H1 (cell line): ENCODE measurements around the gene SCYL1. TPM values are rescaled to one million over a fixed set of nuclear protein-coding genes. Genes with fewer than 3 reads are reported as not detected.

Experiments used
- BACH1 ChIP-seq: IDR thresholded peaks from 2 replicates; pipeline ENCODE4 v1.6.1; 2012; ENCODE audit warnings: low read length, improper control_type of control experiment
- CBX8 ChIP-seq: fragments of 300-800, 300-1000 bp; sonication (generic); IDR thresholded peaks from 2 replicates; pipeline ENCODE4 v1.7.1; 2016; ENCODE audit warnings: low read depth, low read length, borderline replicate concordance
- CTBP2 ChIP-seq: IDR thresholded peaks from 2 replicates; pipeline ENCODE4 v1.7.0; 2011; ENCODE audit warnings: borderline replicate concordance, mild to moderate bottlenecking, moderate library complexity, mixed read lengths, low read length; ENCODE audit not compliant: insufficient read depth, insufficient read length
- POU5F1 ChIP-seq: IDR thresholded peaks from 2 replicates; pipeline ENCODE4 v1.6.1; 2011; ENCODE audit warnings: low read depth, mild to moderate bottlenecking, low read length, moderate library complexity
- ZNF274 ChIP-seq: IDR thresholded peaks from 2 replicates; pipeline ENCODE4 v1.7.0; 2012; ENCODE audit warnings: low read length, borderline replicate concordance; ENCODE audit errors: extremely low read depth
- polyA plus RNA-seq, 7 experiments: library from polyadenylated mRNA; depleted of rRNA in 3 of 7; stranded (reverse) in 5 of 7; unstranded in 2 of 7; fragments of >200 nt in 5 of 7; fragments of 200-250 nt in 2 of 7; gene quantifications; 1 replicate in 5 of 7; 2 replicates in 1 of 7; 4 replicates in 1 of 7; pipeline versions ENCODE4 v1.2.1 to v1.2.3, GENCODE V29; 2011 to 2013; ENCODE audit warnings: missing spikeins in 2 of 7, mixed read lengths in 2 of 7
- total RNA-seq: library from RNA; stranded (reverse); fragmentation: NEBNext Ultra II Directional; extraction: Animal tissue kit (Norgen Biotek cat#: 25700); gene quantifications from 2 replicates; pipeline ENCODE4 v1.2.1, GENCODE V29; 2021
- TF ChIP-seq, protein P1 (sequence below): fragments of 300-600 bp; sonication (generic); IDR thresholded peaks from 2 replicates; pipeline ENCODE4 v1.7.1; 2012; ENCODE audit warnings: low read length, moderate library complexity, mild to moderate bottlenecking, inconsistent platforms; ENCODE audit not compliant: insufficient replicate concordance
- TF ChIP-seq, protein P2 (sequence below), 3 experiments: IDR thresholded peaks; 1 replicate in 2 of 3; 2 replicates in 1 of 3; pipeline versions ENCODE4 v1.5.1 to v1.6.1; 2011; ENCODE audit warnings: low read length in 3 of 3, mild to moderate bottlenecking in 3 of 3, inconsistent platforms in 2 of 3, low read depth in 1 of 3, moderate library complexity in 1 of 3; ENCODE audit not compliant: insufficient read depth in 1 of 3; ENCODE audit errors: control extremely low read depth in 1 of 3

The SCYL1 gene
- total and polyA plus RNA-seq, 2 of the 8 experiments (the other 6 are each of a cell fraction or from before 2014, with no cell fraction given) = 59.8 to 77.7 TPM

DNA sequence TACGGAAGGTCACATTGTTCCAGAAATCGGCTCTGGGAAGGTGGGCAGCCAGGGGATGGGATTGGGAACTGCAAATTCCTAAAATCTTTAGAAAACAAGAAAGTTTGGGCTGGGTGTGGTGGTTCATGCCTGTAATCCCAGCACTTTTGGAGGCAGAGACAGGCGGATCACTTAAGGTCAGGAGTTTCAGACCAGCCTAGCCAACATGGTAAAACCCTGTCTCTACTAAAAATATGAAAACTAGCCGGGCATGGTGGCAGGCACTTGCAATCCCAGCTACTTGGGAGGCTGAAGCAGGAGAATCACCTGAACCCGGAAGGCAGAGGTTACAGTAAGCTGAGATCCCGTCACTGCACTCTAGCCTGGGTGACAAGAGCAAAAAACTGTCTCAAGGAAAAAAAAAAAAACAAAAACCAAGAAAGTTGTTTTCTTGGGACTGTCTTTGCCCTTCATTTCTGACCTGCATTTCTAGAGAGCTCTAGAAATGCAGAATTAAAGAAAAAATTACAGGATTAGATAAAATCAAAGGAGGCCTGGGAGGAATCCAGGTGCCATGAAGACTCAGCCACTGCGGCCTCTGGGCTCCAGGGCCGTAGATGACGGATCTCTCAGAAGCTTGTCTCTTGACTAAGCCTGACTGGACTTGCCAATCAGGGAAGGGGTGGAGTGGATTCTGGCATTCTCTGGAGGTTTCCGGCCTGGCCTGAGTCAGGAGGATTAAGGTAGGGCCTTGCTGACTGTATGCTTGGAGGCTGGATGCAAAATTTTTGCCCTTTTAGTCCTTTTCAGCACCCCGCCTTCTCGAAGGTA is 31.3 kb upstream of the SCYL1 start (continued):
- TF ChIP-seq, protein P1, sequence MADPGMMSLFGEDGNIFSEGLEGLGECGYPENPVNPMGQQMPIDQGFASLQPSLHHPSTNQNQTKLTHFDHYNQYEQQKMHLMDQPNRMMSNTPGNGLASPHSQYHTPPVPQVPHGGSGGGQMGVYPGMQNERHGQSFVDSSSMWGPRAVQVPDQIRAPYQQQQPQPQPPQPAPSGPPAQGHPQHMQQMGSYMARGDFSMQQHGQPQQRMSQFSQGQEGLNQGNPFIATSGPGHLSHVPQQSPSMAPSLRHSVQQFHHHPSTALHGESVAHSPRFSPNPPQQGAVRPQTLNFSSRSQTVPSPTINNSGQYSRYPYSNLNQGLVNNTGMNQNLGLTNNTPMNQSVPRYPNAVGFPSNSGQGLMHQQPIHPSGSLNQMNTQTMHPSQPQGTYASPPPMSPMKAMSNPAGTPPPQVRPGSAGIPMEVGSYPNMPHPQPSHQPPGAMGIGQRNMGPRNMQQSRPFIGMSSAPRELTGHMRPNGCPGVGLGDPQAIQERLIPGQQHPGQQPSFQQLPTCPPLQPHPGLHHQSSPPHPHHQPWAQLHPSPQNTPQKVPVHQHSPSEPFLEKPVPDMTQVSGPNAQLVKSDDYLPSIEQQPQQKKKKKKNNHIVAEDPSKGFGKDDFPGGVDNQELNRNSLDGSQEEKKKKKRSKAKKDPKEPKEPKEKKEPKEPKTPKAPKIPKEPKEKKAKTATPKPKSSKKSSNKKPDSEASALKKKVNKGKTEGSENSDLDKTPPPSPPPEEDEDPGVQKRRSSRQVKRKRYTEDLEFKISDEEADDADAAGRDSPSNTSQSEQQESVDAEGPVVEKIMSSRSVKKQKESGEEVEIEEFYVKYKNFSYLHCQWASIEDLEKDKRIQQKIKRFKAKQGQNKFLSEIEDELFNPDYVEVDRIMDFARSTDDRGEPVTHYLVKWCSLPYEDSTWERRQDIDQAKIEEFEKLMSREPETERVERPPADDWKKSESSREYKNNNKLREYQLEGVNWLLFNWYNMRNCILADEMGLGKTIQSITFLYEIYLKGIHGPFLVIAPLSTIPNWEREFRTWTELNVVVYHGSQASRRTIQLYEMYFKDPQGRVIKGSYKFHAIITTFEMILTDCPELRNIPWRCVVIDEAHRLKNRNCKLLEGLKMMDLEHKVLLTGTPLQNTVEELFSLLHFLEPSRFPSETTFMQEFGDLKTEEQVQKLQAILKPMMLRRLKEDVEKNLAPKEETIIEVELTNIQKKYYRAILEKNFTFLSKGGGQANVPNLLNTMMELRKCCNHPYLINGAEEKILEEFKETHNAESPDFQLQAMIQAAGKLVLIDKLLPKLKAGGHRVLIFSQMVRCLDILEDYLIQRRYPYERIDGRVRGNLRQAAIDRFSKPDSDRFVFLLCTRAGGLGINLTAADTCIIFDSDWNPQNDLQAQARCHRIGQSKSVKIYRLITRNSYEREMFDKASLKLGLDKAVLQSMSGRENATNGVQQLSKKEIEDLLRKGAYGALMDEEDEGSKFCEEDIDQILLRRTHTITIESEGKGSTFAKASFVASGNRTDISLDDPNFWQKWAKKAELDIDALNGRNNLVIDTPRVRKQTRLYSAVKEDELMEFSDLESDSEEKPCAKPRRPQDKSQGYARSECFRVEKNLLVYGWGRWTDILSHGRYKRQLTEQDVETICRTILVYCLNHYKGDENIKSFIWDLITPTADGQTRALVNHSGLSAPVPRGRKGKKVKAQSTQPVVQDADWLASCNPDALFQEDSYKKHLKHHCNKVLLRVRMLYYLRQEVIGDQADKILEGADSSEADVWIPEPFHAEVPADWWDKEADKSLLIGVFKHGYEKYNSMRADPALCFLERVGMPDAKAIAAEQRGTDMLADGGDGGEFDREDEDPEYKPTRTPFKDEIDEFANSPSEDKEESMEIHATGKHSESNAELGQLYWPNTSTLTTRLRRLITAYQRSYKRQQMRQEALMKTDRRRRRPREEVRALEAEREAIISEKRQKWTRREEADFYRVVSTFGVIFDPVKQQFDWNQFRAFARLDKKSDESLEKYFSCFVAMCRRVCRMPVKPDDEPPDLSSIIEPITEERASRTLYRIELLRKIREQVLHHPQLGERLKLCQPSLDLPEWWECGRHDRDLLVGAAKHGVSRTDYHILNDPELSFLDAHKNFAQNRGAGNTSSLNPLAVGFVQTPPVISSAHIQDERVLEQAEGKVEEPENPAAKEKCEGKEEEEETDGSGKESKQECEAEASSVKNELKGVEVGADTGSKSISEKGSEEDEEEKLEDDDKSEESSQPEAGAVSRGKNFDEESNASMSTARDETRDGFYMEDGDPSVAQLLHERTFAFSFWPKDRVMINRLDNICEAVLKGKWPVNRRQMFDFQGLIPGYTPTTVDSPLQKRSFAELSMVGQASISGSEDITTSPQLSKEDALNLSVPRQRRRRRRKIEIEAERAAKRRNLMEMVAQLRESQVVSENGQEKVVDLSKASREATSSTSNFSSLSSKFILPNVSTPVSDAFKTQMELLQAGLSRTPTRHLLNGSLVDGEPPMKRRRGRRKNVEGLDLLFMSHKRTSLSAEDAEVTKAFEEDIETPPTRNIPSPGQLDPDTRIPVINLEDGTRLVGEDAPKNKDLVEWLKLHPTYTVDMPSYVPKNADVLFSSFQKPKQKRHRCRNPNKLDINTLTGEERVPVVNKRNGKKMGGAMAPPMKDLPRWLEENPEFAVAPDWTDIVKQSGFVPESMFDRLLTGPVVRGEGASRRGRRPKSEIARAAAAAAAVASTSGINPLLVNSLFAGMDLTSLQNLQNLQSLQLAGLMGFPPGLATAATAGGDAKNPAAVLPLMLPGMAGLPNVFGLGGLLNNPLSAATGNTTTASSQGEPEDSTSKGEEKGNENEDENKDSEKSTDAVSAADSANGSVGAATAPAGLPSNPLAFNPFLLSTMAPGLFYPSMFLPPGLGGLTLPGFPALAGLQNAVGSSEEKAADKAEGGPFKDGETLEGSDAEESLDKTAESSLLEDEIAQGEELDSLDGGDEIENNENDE = no peak
- TF ChIP-seq BACH1 = no peak
- no peak for TF ChIP-seq POU5F1
- TF ChIP-seq CTBP2 = no peak
- TF ChIP-seq, protein P2, sequence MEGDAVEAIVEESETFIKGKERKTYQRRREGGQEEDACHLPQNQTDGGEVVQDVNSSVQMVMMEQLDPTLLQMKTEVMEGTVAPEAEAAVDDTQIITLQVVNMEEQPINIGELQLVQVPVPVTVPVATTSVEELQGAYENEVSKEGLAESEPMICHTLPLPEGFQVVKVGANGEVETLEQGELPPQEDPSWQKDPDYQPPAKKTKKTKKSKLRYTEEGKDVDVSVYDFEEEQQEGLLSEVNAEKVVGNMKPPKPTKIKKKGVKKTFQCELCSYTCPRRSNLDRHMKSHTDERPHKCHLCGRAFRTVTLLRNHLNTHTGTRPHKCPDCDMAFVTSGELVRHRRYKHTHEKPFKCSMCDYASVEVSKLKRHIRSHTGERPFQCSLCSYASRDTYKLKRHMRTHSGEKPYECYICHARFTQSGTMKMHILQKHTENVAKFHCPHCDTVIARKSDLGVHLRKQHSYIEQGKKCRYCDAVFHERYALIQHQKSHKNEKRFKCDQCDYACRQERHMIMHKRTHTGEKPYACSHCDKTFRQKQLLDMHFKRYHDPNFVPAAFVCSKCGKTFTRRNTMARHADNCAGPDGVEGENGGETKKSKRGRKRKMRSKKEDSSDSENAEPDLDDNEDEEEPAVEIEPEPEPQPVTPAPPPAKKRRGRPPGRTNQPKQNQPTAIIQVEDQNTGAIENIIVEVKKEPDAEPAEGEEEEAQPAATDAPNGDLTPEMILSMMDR (IDR thresholded peaks at IDR 0.05; ENCODE audit: control extremely low read depth in 1 of 3, insufficient read depth in 1 of 3, low read depth in 1 of 3, low read length in 3 of 3) = no peak
- TF ChIP-seq ZNF274 = no peak
- no peak for TF ChIP-seq CBX8
